K562 (cell line): Measurements from ENCODE around the gene MARK3. TPM values are rescaled to one million over a fixed set of nuclear protein-coding genes. Genes with fewer than 3 reads are reported as not detected.

Source experiments
- ATF7 ChIP-seq: fragments of 450-650 bp; IDR thresholded peaks from 2 replicates; pipeline ENCODE4 v1.7.1; 2014; ENCODE audit warnings: mild to moderate bottlenecking, moderate library complexity
- CAMTA2 ChIP-seq: fragments of 250-450 bp; sonication (Bioruptor Pico); conservative IDR thresholded peaks from 2 replicates; pipeline ENCODE4 v1.5.1; 2022
- CREB1 ChIP-seq, 2 experiments: sonication (generic) in 1 of 2; formaldehyde crosslinking in 1 of 2; IDR thresholded peaks; 2 replicates each; pipeline versions ENCODE4 v1.6.1 to v1.8.0; 2012 to 2022; ENCODE audit warnings: inconsistent platforms in 1 of 2, mild to moderate bottlenecking in 1 of 2, missing genetic modification reagents in 1 of 2, moderate library complexity in 1 of 2
- CREM ChIP-seq: IDR thresholded peaks from 2 replicates; pipeline ENCODE4 v1.6.1; 2014; ENCODE audit warnings: antibody characterized with exemption, low read depth
- CTBP1 ChIP-seq: fragments of 450-650 bp; IDR thresholded peaks from 2 replicates; pipeline ENCODE4 v1.6.1; 2016; ENCODE audit warnings: borderline replicate concordance
- EGR1 ChIP-seq: fragments of 450-650 bp; conservative IDR thresholded peaks from 2 replicates; pipeline ENCODE4 v1.6.1; 2017; ENCODE audit warnings: mild to moderate bottlenecking
- FOXP1 ChIP-seq: sonication (generic); formaldehyde crosslinking; IDR thresholded peaks from 2 replicates; pipeline ENCODE4 v1.8.0; 2022; ENCODE audit warnings: mild to moderate bottlenecking, missing genetic modification reagents
- FUS ChIP-seq: fragments of 200-400 bp; formaldehyde crosslinking; optimal IDR thresholded peaks from 2 replicates; pipeline ENCODE3; 2017; ENCODE audit warnings: low read depth, low read length
- GABPB2 ChIP-seq: fragments of 250-450 bp; sonication (Bioruptor Pico); conservative IDR thresholded peaks from 2 replicates; pipeline ENCODE4 v1.5.1; 2021; ENCODE audit warnings: mild to moderate bottlenecking
- JUNB ChIP-seq: fragments of 450-650 bp; formaldehyde crosslinking; conservative IDR thresholded peaks from 2 replicates; pipeline ENCODE4 v1.4.0; 2020; ENCODE audit warnings: mild to moderate bottlenecking
- KAT8 ChIP-seq: fragments of 450-650 bp; IDR thresholded peaks from 2 replicates; pipeline ENCODE4 v1.6.1; 2016; ENCODE audit warnings: low read depth, mild to moderate bottlenecking
- MEIS2 ChIP-seq: fragments of 450-650 bp; IDR thresholded peaks from 2 replicates; pipeline ENCODE4 v1.6.1; 2014; ENCODE audit warnings: mild to moderate bottlenecking; ENCODE audit not compliant: partially characterized antibody
- MTA2 ChIP-seq: fragments of 450-650 bp; IDR thresholded peaks from 2 replicates; pipeline ENCODE4 v1.6.1; 2016; ENCODE audit warnings: low read depth
- MYC ChIP-seq, 2 experiments: fragments of 250-450 bp in 1 of 2; sonication (Bioruptor Pico) in 1 of 2; IDR thresholded peaks; 2 replicates each; pipeline versions ENCODE4 v1.5.1 to v1.6.1; 2012 to 2021; ENCODE audit warnings: low read depth in 2 of 2, borderline replicate concordance in 1 of 2, improper control_type of control experiment in 1 of 2, low read length in 1 of 2, mild to moderate bottlenecking in 1 of 2, moderate library complexity in 1 of 2
- NKRF ChIP-seq: fragments of 450-650 bp; IDR thresholded peaks from 2 replicates; pipeline ENCODE4 v1.6.1; 2016; ENCODE audit warnings: borderline replicate concordance
- PHF21A ChIP-seq: fragments of 450-650 bp; IDR thresholded peaks from 2 replicates; pipeline ENCODE4 v1.6.1; 2017; ENCODE audit warnings: low read depth, borderline replicate concordance
- PHF8 ChIP-seq: fragments of 200-600 bp; sonication (generic); IDR thresholded peaks from 2 replicates; pipeline ENCODE4 v1.6.1; 2012; ENCODE audit warnings: mixed run types, mild to moderate bottlenecking, inconsistent platforms, low read length, moderate library complexity, borderline replicate concordance
- POLR2G ChIP-seq: fragments of 200-400 bp; formaldehyde crosslinking; IDR thresholded peaks from 2 replicates; pipeline ENCODE4 v1.6.1; 2017; ENCODE audit warnings: low read depth, mild to moderate bottlenecking, antibody characterized with exemption, low read length, moderate library complexity
- POLR3A ChIP-seq: IDR thresholded peaks from 2 replicates; pipeline ENCODE4 v1.6.1; 2011; ENCODE audit warnings: borderline replicate concordance, mild to moderate bottlenecking, moderate library complexity; ENCODE audit not compliant: insufficient read length, insufficient read depth; ENCODE audit errors: extremely low read depth
- RBBP5 ChIP-seq: fragments of 200-600 bp; sonication (generic); IDR thresholded peaks from 2 replicates; pipeline ENCODE4 v1.6.1; 2012; ENCODE audit warnings: borderline replicate concordance, mild to moderate bottlenecking, low read length, control low read depth, inconsistent platforms; ENCODE audit not compliant: insufficient read depth, poor library complexity, severe bottlenecking
- TFAM ChIP-seq: fragments of 250-450 bp; sonication (Bioruptor Pico); conservative IDR thresholded peaks from 2 replicates; pipeline ENCODE4 v1.5.0; 2021; ENCODE audit warnings: mild to moderate bottlenecking, moderate library complexity
- ZFX ChIP-seq: sonication (generic); formaldehyde crosslinking; IDR thresholded peaks from 2 replicates; pipeline ENCODE4 v1.8.0; 2022; ENCODE audit warnings: mild to moderate bottlenecking, missing genetic modification reagents, moderate library complexity
- ZNF609 ChIP-seq: sonication (generic); formaldehyde crosslinking; IDR thresholded peaks from 2 replicates; pipeline ENCODE4 v1.8.1; 2023; ENCODE audit warnings: missing genetic modification reagents, mild to moderate bottlenecking, borderline replicate concordance
- polyA plus RNA-seq, 8 experiments: library from polyadenylated mRNA; depleted of rRNA in 4 of 8; stranded (reverse) in 5 of 8; unstranded in 3 of 8; fragments of >200 nt; fragmentation: Nextera tagmentation in 2 of 8; fragmentation: Illumina TruSeq in 1 of 8; extraction: Ambion mirVana in 2 of 8; extraction: Trizol in 1 of 8; gene quantifications; 2 replicates each; pipeline versions ENCODE4 v1.2.1 to v1.2.3, GENCODE V29; 2011 to 2014; ENCODE audit warnings: inconsistent platforms in 1 of 8, missing spikeins in 1 of 8
- total RNA-seq, 7 experiments: library from RNA; depleted of rRNA in 6 of 7; stranded (reverse); fragments of >200 nt in 6 of 7; fragmentation: Illumina TruSeq in 2 of 7; extraction: Trizol in 2 of 7; gene quantifications; 2 replicates each; pipeline versions ENCODE4 v1.2.1 to v1.2.3, GENCODE V29; 2011 to 2021; ENCODE audit warnings: low replicate concordance in 1 of 7

The MARK3 gene
- total and polyA plus RNA-seq, 9 of the 15 experiments (the other 6 are each of a cell fraction or from before 2014, with no cell fraction given): 10.1 to 68.7 (median 56.3) TPM

- TF ChIP-seq NKRF: no peak
- peak; percentile 18; the same call in 1 of the 2 replicates for TF ChIP-seq PHF8
- peak; percentile 11 for TF ChIP-seq POLR2G
- TF ChIP-seq MEIS2: no peak
- no peak for TF ChIP-seq ZNF609 (CRISPR knock-in tag)
- peak; percentile 69 for TF ChIP-seq CREM
- TF ChIP-seq KAT8: no peak
- TF ChIP-seq RBBP5: peak; percentile 3
- TF ChIP-seq FOXP1 (CRISPR knock-in tag): no peak
- TF ChIP-seq MTA2: no peak
- TF ChIP-seq GABPB2 (CRISPR knock-in tag): no peak
- peak; percentile 35 for TF ChIP-seq ZFX (CRISPR knock-in tag)
- peak; percentile 71 for TF ChIP-seq CREB1 (IDR thresholded peaks at IDR 0.05)
- TF ChIP-seq CREB1 (CRISPR knock-in tag; IDR thresholded peaks at IDR 0.05): no peak
- no peak for TF ChIP-seq CAMTA2 (CRISPR knock-in tag)
- TF ChIP-seq EGR1: no peak
- TF ChIP-seq PHF21A: no peak
- TF ChIP-seq TFAM: no peak
- TF ChIP-seq POLR3A: no peak
- peak; percentile 34 for TF ChIP-seq FUS
- no peak for TF ChIP-seq MYC (IDR thresholded peaks at IDR 0.05; ENCODE audit: low read depth, low read length)
- TF ChIP-seq MYC (CRISPR knock-in tag; IDR thresholded peaks at IDR 0.05; ENCODE audit: borderline replicate concordance, low read depth): no peak
- no peak for TF ChIP-seq ATF7
- no peak for TF ChIP-seq JUNB
- TF ChIP-seq CTBP1: 0 out of 2 replicates have a peak, but pooled peaks have one; percentile 19
These were observed 136.3 kb downstream of the MARK3 start (continued) for GRCh38 chr14:103521438-103521950.
